Neural crest cell (in vitro differentiated cells): ENCODE results near the gene FSIP2. TPM values are rescaled to one million over a fixed set of nuclear protein-coding genes. Genes with fewer than 3 reads are reported as not detected.
"Not testable (repeated sequence)": the region's sequence is repeated elsewhere in the genome, so short reads cannot be mapped to it uniquely, and the experiment has no call there.

Experiments used
- DNase-seq: peaks from one replicate; pipeline ENCODE4 v3.0.0; 2021; ENCODE audit warnings: low read depth, mixed read lengths, low spot score
- H3K27ac Mint-ChIP-seq: one replicate; pipeline ENCODE4 v1.8.0; 2021; ENCODE audit warnings: mild to moderate bottlenecking, mixed read lengths; ENCODE audit not compliant: unreplicated experiment
- H3K27me3 Mint-ChIP-seq: 2 replicates; pipeline ENCODE4 v1.8.0; 2021; ENCODE audit warnings: low read depth, mild to moderate bottlenecking, mixed read lengths
- H3K36me3 Mint-ChIP-seq: 2 replicates; pipeline ENCODE4 v1.8.0; 2021; ENCODE audit warnings: low read depth, mild to moderate bottlenecking, mixed read lengths
- H3K4me1 Mint-ChIP-seq: 2 replicates; pipeline ENCODE4 v1.8.0; 2021; ENCODE audit warnings: mixed read lengths
- H3K4me3 Mint-ChIP-seq: one replicate; pipeline ENCODE4 v1.8.0; 2021; ENCODE audit warnings: mild to moderate bottlenecking, mixed read lengths
- H3K9me3 Mint-ChIP-seq: 2 replicates; pipeline ENCODE4 v1.8.0; 2021; ENCODE audit warnings: mixed read lengths
- total RNA-seq: library from RNA; stranded (reverse); gene quantifications from 2 replicates; pipeline ENCODE4 v1.2.1, GENCODE V29; 2021
- TF ChIP-seq, protein P1 (sequence below): fragments of 200-600 bp; sonication (generic); conservative IDR thresholded peaks from 2 replicates; pipeline ENCODE4 v1.5.0; 2021; ENCODE audit warnings: antibody characterized with exemption, mild to moderate bottlenecking

FSIP2 gene
- total RNA-seq, 1 donor from 2014 or later = 8.0 TPM

DNA sequence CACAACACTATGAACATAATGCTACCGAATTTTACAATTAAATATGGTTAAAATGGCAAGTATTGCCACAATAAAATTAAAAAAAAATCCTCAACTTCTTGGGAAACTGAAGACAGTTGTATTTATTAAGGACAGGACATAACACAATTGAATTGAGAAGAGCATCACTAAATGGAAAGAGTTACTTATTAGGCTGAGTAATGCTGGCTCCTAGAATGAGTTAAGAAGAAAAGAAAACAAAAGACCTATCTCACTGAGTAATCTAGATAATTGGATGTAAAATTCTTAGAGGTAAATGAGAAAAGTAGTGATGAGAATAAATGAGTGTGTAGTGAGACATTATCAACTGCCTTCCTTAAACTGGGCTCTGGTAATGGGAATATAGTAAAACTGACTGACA lies 121.7 kb downstream of the FSIP2 start:
- H3K36me3 Mint-ChIP-seq = peaks cover 8% of the 10 kb centered on the region
- H3K27me3 Mint-ChIP-seq = no peaks in the 10 kb centered on the region
- no peak overlapping the region for H3K27ac Mint-ChIP-seq
- peaks cover 5% of the 10 kb centered on the region for H3K9me3 Mint-ChIP-seq
- DNase-seq = no peak
- no peak overlapping the region for H3K4me3 Mint-ChIP-seq
- TF ChIP-seq, protein P1, sequence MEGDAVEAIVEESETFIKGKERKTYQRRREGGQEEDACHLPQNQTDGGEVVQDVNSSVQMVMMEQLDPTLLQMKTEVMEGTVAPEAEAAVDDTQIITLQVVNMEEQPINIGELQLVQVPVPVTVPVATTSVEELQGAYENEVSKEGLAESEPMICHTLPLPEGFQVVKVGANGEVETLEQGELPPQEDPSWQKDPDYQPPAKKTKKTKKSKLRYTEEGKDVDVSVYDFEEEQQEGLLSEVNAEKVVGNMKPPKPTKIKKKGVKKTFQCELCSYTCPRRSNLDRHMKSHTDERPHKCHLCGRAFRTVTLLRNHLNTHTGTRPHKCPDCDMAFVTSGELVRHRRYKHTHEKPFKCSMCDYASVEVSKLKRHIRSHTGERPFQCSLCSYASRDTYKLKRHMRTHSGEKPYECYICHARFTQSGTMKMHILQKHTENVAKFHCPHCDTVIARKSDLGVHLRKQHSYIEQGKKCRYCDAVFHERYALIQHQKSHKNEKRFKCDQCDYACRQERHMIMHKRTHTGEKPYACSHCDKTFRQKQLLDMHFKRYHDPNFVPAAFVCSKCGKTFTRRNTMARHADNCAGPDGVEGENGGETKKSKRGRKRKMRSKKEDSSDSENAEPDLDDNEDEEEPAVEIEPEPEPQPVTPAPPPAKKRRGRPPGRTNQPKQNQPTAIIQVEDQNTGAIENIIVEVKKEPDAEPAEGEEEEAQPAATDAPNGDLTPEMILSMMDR = no peak
- H3K4me1 Mint-ChIP-seq = peaks cover 6% of the 10 kb centered on the region

DNA sequence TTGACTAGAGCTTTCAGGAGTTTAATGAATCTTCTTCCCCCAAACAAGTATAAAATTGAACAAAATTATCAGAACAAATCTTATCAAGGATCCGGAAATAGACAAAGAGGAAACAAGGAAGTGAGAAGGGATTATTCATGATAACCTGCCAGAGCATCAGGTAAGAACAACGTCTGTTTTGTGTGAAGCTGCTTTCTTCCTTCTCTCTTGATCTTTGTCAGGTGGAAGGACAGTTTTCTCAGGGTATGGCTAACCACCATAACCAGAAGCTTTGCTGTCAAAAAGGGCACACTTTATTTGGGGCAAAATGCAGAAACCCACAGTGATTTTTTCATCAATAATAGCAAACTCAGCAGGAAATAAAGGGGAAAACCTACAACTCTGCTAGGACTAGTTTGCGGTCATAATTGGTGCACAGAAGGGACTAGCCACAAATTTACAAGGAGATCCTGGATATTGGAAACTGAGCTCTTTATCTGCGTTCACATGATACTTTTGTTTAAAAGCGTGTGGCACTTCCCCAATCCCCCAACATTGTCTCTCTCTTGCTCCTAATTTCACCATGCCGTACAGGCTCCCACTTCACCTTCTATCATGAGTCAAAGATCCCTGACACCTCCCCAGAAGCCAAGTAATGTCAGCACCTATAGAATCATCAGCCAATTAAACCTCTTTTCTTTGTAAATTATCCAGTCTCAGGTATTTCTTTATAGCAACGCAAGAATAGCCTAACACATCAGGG lies 124.2 kb downstream of the FSIP2 start:
- no peak for DNase-seq
- Mint-ChIP-seq H3K27me3 (no peaks in the 10 kb centered on the region), H3K27ac (no peak overlapping the region), H3K36me3 (peaks cover 8% of the 10 kb centered on the region), H3K9me3 (peaks cover 3% of the 10 kb centered on the region), H3K4me1 (peaks cover 6% of the 10 kb centered on the region), H3K4me3 (no peak overlapping the region)
- TF ChIP-seq, protein P1 = no peak

DNA sequence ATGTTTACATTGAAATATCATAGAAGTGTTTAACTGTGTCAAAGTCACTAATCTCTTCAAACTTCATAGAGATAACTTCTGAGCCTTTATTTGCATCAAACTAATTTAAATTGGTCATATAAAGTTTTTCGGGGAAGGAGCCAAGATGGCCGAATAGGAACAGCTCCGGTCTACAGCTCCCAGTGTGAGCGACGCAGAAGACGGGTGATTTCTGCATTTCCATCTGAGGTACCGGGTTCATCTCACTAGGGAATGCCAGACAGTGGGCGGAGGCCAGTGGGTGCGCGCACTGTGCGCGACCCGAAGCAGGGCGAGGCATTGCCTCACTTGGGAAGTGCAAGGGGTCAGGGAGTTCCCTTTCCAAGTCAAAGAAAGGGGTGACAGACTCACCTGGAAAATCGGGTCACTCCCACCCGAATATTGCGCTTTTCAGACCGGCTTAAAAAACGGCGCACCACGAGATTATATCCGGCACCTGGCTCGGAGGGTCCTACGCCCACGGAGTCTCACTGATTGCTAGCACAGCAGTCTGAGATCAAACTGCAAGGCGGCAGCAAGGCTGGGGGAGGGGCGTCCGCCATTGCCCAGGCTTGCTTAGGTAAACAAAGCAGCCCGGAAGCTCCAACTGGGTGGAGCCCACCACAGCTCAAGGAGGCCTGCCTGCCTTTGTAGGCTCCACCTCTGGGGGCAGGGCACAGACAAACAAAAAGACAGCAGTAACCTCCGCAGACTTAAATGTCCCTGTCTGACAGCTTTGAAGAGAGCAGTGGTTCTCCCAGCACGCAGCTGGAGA lies 126.1 kb downstream of the FSIP2 start:
- H3K4me3 Mint-ChIP-seq = peak overlapping the region; percentile 85
- H3K27ac Mint-ChIP-seq = peak overlapping the region; percentile 97
- not testable (repeated sequence) for DNase-seq, H3K36me3 Mint-ChIP-seq, H3K9me3 Mint-ChIP-seq, H3K4me1 Mint-ChIP-seq, H3K27me3 Mint-ChIP-seq

DNA sequence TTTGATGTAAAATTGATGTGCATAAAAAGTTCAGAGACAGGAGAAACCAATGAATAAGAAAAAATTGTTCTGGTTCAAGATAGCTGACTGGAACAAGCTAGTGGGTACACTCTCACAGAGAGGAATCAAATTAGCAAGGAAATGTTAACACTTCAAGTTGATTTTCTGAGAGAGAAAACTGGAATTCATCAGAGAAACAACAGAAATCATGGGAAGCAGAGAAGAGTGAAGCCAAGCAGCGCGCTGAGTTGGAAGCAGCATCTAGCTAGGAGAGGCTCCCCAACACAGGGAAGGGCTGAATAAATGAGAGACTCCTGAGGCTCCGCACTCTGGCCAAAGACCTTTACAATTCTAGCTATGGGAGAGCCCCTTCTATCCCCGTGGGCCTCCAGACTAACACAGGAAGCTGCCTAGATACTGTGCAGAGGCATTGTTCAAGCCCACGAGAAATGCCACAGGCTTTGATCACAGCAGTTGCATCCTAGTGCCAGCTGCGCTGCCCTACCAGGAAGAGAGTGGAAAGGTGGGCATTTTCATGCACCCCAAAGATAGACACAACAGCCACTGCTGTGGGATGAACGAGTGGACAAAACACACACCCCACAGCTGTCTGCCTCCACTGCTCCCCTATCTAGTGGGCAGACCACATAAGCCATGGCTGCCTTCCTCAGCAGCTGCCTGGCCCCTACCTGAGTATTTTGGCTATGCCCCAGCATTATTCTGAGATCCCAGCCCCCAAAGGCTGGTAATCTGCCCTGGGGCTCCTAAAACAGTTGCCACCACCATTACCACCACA lies 136.7 kb downstream of the FSIP2 start:
- TF ChIP-seq, protein P1 = no peak
- Mint-ChIP-seq H3K4me1 (peaks cover 7% of the 10 kb centered on the region), H3K4me3 (no peak overlapping the region), H3K36me3 (no peaks in the 10 kb centered on the region), H3K9me3 (no peaks in the 10 kb centered on the region), H3K27me3 (no peaks in the 10 kb centered on the region), H3K27ac (no peak overlapping the region)
- DNase-seq = no peak

DNA sequence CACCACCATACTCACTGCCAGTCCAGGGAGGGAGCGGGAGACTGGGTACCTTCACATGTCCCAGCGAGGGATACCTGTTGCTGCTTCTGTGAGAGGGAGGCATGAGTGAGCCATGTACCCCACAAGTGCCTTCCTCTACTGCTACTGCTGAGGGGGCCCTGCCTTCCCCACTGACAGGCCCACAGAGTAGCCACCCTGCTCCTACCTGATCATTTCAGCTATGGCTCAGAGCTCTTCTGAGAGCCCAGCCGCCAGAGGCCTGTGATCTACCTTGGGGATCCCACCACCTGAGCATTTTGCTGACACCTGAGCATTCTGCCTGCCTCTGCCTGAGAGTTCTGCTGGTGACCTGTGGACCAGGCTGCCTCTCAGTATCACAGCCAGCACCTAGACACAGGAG lies 137.6 kb downstream of the FSIP2 start:
- Mint-ChIP-seq H3K4me3 (no peak overlapping the region), H3K27ac (peak overlapping the region; percentile 83), H3K36me3 (no peaks in the 10 kb centered on the region), H3K4me1 (peaks cover 7% of the 10 kb centered on the region), H3K9me3 (no peaks in the 10 kb centered on the region), H3K27me3 (no peaks in the 10 kb centered on the region)
- no peak for DNase-seq
- TF ChIP-seq, protein P1 = no peak
